ENCODE data around the gene ZNF672.
"Not testable (repeated sequence)": the region's sequence is repeated elsewhere in the genome, so short reads cannot be mapped to it uniquely, and the experiment has no call there.

The ZNF672 gene

DNA sequence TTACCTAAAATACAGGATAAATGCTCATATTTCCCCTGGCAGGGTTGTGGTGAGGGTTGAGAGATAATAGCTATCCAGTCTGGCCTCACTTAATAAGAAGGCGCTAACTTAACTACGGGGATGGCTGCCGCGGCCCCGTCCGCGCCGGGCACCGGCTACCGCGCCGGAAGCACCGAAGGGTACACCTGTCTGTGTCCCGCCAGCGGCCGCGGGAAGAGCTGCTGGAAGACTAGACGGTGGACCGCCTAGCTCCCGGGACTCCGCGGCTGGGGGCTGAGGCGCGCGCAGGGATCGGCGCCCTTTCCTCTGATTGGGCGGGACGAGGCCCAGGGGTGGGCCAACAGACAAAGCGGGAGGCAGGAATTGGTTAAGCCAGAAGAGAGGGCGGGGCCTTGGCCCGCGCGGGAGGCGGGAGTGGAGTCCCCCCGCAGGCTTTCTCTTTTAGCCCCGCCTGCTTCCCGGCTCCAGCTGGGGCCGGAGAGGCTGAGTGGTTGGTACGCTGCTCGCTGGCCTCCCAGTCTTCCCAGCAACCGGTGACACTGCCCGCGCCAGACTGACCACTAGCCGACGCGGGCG is at the start of gene ZNF672:
TSS of gene ZNF672 (plus strand) at position 444 of the 576 bp plus-strand sequence. CDS start 9,051 bp downstream, outside the sequence.
- DNase-seq: peak; percentile 94
- ATAC-seq: peak; percentile 88

DNA sequence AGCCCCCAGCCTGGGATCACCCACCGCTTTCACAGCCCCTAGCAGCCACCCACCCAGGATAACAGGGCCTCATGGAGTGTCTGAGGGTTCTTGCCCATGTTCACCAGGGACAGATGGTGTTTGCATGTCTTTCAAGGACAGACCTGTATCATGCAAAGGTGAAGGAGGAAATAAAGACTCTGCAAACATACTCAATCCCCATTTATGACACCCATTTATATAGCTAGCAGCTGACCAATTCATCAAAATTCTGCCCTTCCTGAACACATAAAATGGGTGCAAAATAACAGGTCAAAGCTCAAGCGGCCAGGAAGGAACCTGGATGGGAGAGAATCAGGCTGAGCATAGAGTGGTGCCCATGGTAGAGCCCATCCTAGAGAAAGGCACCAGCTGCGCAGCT is 49.7 kb upstream of the ZNF672 start:
- DNase-seq (no peak), ATAC-seq (no peak)

DNA sequence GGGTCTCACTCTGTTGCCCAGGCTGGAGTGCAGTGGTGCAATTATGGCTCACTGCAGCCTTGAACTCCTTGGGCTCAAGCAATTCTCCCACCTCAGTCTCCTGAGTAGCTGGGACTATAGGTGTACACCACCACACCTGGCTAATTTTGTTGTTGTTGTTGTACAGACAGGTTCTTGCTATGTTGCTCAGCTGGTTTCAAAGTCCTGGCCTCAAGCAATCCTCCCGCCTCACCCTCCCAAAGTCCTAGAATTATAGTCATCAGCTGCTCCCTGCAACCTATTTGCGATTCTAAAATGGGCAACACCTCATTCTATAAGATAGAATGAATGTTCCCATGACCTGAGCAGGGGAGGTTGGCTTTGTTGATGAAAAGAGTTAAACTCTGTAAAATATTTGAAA is 48.7 kb upstream of the ZNF672 start:
- not testable (repeated sequence) for DNase-seq, ATAC-seq

DNA sequence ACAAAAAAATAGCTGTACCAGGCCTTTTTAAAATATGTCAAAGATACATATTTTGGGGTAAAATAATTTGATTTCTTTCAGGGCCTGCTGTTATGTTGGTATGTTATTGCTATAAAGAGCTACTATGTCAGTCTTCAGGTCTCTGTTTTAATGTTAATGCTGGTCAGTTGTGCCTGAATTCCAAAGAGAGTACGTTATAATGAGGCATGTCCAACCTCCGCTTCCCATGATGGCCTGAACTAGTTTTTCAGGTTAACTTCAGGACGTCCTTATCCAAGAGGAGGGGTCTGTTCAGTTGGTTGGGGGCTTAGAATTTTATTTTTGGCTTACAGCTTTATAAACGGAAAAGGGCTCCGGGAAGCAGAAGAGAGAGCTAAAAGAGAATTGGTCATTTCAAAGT is 47.6 kb upstream of the ZNF672 start:
- DNase-seq (no peak), ATAC-seq (no peak)

DNA sequence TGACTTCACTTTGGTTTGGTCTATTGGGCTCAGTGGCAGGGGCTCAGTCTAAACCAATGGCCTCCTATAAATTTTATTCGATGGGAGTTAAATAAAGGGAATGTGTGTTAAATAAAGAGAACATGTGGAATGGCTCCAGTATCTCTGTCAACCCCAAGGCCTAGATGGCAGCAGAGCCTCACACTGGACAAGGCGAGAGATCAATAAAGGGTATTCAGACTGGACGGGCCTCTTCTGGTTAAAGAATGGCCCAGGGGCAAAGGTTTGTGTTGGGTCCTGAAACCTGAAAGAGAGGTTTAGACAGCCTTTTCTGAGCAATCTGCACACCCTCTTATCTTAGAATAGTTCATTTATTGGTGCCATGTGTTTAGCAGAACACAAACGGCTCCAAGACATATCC is 47.0 kb upstream of the ZNF672 start:
- DNase-seq (no peak), ATAC-seq (no peak)

DNA sequence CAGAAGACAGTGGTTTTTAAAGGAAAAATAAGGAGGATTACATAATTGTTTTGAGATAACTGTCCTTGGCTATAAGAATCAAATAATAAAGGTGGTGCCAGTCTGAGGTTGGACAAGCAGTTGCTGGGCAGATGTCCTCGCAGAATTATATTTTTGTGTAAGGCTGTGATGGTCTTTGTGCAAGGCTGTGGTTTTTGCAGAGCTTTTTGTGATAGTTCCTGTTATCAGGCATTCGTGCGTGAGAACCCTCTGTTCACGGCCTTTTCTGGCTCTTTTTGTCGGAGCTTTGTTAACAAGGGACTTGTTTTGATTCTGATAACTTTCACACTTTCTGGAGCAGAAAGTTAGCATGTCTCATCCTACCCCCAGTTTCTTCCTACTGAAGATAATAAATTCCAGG is 45.7 kb upstream of the ZNF672 start:
- ATAC-seq (no peak), DNase-seq (no peak)

DNA sequence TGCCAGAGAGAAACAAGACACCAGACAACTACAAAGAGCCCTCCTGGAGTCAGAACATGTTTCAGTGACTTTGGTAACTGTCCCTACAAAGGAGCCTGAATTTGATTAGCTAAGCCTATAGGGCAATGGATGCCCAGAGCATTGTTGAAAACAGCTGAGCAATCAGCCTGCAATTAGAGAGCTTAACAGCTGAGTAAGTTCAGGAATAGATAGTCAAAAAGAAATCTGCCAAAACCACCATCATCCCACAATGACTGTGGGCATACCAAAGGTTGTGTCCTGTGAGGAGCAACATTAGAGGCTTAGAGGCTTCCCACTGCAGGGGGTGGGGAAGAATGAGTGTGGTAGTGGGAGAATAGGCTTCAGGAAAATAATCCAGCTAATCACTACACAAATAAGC is 44.4 kb upstream of the ZNF672 start:
- ATAC-seq (peak; percentile 57), DNase-seq (no peak)

DNA sequence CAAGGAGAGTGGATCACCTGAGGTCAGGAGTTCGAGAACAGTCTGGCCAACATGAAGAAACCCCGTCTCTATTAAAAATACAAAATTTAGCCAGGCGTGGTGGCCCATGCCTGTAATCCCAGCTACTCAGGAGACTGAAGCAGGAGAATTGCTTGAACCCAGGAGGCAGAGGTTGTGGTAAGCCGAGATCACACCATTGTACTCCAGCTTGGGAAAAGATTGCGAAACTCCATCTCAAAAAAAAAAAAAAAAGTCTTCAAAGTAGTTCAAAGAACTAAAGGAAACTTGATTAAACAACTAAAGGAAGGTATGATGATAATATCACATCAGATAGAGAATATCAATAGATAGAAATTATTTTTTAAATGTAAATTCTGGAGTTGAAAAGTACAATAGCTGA is 43.4 kb upstream of the ZNF672 start:
- not testable (repeated sequence) for ATAC-seq, DNase-seq

DNA sequence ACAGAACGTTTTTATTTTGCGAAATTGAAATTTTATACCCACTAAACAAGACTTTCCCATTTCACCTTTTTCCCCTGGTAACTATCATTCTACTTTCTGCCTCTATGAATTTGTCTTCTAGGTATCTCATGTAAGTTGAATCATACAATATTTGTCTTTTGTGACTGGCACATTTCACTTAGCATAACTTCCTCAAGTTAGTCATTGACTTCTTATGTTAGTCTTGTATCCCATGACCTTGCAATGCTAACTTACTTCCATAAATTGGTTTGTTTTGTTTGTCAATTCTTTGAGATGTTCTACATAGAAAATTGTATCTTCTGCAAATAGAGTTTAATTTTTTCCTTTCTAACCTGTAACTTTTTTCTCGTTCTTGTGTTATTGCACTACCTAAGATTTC is 39.2 kb upstream of the ZNF672 start:
- no peak for ATAC-seq

DNA sequence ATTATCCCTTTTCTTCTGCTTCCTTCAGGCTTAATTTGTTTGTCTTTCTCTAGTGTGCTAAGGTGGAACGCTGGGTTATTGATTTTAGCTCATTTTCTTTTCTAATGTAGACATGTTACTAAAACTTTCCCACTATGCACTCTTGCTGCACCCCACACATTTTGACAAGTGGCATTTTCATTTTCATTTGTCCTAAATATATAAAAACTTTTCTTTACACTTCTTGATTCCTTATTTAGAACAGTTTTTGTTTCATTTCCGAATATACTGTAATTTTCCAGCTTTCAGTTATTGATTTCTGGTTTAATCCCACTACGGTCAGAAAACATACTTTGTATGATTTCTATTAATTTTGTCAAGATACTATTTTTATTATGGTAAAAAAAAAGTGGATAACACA is 37.6 kb upstream of the ZNF672 start:
- DNase-seq (no peak), ATAC-seq (no peak)

More for the DNA sequence above, 39.2 kb upstream of the ZNF672 start:
- no peak for DNase-seq

DNA sequence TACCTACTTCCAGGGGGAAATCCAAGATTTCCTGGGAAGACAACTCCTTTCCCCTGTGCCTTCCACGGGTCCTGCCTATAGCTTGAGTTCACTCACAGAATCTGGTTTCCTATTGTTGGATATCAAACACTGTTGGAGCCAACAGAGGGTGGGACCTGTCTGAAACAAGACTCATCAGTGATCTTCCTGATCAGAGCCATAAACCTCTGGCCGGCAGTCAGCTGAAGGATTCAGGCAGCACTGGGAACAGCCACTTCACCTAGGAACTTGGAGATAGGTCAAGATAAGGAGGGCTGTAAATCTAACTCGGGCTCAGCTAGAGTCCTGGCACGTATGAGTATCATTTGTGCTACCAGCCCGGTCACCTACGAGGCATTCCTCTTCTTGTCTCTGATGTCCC is 35.6 kb upstream of the ZNF672 start:
- no peak for ATAC-seq
- no peak for DNase-seq

DNA sequence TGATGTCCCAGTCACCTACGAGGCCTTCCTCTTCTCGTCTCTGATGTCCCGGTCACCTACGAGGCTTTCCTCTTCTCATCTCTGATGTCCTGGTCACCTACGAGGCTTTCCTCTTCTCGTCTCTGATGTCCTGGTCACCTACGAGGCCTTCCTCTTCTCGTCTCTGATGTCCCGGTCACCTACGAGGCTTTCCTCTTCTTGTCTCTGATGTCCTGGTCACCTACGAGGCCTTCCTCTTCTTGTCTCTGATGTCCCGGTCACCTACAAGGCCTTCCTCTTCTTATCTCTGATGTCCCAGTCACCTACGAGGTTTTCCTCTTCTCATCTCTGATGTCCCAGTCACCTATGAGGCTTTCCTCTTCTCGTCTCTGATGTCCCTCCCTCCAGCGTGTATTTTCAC is 34.5 kb upstream of the ZNF672 start:
- not testable (repeated sequence) for ATAC-seq, DNase-seq

DNA sequence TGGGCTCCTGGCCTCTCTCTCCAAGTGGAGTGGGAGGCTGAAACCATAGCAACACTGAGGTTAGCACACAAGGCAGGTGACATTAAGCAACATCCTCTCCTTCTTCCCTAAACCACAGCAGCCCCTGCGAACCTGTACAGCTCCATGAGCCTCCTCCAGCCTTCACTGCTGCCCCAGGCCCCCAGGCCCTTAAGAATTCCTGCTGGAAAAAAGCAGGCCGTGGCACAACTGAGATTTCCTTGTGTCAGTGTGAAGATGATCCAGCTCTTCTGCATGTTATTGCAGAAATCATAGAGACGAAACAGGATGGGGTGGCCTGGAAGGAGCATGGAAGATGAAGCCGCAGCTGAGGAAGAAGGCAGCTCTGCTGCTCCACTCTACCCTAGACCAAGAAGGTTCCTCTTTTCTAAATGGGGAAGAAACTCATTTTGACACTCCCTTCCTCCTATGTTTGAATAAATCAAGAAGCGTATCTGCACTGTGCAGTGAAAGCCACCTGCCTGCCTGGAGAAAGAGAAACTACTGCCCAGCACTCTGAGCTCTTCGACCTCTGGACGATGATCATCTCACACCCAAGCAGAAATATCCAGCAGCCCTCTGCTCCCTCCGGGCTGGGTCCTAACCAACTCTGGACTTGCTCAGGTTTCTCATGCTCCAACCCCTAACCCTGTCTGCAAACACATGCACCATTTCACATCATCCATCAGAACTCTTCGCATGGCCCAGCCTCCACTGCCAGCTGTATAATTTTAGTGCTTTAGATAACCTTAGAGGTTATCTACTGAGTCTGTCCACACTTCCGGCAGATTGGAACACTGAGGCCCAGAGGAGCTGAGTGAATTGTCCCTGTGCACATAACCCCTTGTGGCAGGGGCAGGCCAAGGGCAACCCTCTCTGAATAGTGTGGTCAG is 33.0 kb upstream of the ZNF672 start:
- DNase-seq (no peak), ATAC-seq (peak; percentile 37)

DNA sequence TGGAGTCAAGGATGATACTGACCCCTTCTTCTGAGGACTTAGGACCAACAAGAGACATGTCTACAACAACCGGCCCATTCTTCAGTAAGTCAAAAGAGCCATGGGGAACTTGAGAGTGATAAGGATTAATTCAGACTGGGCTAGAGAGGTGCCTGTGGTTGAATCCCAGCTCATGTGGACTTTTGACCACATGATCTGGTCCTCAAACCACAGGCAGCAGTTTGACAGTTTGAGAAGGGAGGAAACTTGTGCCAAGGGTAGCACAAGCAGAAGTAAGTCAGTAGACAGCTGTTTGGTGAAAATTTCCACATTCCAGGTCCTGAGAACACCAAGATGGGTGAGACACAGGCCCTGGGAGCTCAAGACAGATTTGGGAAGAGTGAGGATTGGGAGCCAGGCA is 32.1 kb upstream of the ZNF672 start:
- ATAC-seq (no peak), DNase-seq (no peak)

DNA sequence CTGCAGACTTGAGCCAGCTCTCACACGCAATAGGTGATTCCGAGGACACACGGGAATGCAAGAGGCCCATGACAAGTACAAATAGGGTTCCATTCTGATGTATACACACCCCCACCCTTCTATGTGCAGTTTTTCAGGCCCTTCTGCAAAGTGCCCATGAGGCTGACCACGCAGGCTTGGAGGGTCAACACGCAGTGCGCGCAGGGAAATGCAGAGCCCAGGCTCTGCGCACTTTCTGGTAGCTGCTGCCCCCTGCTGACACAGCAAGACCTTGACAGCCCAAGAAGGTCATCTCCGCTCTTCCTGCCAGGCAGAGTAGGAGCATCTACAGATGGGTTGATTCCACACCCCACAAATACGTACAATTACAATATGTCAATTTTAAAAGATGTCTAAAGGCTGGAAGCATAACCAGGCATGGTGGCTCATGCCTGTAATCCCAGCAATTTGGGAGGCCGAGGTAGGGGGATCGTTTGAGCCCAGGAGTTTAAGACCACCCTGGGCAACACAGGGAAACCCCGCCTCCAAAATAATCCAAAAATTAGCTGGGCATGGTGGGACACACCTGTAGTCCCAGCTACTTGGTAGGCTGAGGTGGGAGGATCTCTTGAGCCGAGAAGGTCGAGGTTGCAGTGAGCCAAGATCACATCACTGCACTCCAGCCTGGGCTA is 30.8 kb upstream of the ZNF672 start:
- peak; percentile 73 for DNase-seq
- peak; percentile 86 for ATAC-seq

DNA sequence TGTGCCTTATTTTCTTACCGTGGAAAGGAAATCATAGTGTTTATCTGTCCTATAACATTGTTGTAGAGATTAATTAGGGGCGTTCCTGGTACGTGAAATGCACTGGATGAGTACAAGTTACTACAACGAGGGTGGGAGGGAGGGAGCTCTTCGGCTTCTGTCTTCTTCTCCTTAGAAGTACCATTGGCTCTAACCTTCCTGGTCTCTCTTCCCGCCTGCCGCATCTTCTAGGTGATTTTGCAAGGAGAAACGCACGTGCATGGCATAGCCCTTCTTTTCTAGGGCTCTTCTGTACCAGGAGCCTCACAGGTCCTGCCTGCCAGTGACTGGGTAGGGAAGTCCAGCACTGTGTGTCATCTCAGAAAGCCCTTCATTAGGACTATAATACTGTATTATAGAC is 29.1 kb upstream of the ZNF672 start:
- ATAC-seq (no peak), DNase-seq (no peak)

DNA sequence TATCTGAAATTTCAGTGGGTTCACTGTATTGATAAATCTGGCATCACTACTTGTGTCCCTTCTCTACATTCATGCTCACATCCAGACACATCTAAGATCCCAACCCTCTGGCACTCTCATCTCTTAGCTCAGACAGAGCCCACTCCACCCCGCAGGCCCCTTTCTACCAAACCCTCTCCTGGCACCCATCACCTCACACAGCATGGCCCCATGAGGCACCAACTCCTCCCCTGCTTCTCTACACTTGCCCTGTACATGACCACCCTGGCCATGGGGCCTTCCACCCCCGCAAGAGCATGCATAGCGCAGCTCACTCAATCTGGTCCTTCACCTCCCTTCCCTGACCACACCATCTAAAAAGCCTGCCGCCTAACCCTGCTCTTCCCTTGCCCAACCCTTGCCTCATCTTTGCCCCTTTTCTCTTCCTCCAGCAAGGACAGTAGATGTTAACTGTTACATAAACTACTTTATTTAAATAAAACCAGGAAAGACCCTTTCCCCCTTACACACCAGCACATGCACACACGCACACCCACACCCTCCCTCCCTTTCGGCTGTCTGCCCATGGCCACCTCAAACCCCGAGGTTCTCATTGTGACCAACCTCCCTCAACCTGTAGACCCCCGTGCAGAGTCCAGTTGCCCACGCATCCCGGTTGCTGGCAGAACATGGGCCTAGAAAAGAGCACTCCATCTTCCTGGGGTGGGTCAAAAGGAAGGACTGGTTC is 27.9 kb upstream of the ZNF672 start:
- ATAC-seq (no peak), DNase-seq (no peak)

DNA sequence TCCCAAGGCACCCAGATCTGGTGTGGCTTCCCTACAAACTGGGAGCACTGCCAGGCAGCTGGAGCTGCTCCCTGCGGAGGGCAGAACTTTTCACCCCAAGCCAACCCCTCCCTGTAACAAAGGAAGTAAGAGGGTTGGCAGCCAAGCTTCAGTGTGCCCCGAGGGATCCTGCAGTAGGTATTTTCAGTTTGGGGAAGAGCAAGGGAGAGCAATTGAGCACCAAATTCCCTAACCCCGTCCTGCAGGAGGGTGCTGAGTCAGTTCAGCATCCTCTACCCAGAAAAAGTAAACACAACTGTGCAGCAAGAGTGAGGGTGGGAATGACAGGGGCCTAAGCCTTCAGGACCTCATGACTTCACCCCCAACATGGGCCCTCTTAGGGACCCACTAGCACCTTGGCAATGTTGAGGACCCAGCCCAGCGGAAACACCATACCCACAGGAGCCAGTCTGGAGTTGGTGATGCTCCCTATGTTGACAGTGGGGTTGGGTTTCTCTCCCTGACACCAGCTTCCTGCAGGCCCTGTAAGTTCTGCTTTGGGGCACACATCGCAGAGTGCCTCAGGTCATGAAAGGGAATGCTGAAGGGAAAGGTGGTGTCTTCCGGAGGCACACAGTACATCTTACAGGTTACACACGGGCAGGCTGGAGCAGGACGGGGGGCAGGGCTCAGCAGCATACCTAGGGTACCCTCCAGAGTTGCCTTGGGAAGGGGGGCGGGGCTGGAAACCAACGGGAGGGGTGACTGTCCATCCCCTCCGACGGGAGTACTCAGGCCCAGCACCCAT is 27.1 kb upstream of the ZNF672 start:
- DNase-seq (no peak), ATAC-seq (no peak)

DNA sequence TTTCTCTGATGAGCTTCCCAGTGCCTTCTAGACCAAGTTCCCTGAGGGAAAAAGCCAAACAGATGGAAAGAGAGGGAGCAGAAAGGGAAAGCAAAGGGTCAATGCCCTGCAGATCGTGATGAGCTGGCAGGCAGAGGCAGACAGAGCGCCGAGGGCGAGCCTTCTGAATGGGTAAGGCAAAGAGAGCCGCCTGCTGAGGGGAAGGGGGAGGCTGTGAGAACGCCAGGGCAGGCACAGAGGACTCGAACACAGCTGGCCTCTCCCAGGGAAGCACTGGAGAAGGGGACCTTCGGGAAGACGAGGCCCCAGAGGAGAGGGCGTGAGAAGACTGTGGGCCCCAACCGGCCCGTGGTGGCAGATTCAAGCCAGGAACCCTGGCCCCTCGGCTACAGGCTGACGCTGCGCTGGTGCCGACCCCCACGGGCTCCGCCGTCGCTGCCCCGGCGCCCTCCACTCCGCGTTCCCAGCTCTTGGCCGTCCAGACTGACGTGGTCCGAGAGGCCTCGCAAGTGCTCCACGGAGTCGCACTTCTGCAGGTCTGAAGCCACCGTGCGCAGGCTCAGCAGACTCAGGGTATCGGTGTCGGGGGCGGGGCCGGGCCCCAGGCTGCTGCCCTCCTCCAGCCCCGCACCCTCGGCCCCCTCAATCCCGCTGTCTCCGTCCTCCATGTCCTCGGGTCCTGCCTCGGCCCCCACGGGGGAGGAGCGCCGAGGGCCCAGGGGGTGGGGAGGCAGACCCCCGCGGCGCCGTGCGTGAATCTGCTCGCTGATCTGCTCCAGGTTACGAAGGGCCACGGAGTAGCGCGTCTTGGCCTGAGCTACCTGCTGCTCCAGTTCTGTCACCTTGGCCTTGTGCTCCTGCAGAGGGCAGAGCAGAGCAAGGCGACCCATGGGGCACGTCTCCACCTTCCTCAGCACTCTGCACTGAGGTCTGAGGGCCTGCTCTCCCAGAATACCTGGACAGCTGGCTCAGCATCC is 26.2 kb upstream of the ZNF672 start:
- ATAC-seq (no peak), DNase-seq (no peak)

DNA sequence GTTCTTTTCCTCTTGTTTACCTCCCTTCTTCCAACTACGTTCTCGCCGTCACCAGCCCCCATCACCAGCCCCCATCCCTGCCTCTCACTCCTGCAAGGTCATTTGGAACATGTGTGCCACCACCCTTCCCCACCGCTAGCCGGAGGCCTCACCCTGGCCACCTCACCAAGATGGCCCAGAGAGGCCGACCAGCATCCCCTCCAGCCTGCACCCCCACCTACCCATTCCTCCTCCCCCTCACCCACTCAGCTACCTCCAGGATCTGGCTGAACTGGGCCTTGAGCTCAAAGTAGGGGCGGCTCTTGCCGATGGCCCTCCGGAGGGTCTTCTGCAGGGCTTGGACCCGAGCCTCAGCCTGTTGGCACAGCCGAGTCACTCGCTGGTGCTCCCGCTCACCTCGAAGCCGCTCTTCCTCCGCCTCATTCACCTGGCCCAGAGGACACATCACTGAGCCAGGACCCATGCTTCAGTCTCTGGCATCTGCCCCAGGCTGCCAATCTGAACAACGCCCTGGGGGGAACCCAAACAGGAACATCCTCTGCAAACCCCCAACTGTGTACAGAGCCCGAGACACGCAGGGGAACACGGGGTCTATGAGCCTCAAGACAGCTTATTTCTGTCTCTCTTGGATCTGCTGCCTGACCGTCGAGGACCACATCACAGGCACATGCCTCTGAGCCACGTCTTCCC is 25.1 kb upstream of the ZNF672 start:
- no peak for ATAC-seq
- DNase-seq: no peak

Measured in stimulated activated naive CD8-positive, alpha-beta T cell treated with anti-CD3 and anti-CD28 coated beads, Interleukin-15, Interleukin-2, amounts not matched to agents 100 U/mL and 50 U/mL, for 24 hours (primary cell).